ENCODE data around the gene GRID1.

The GRID1 gene

DNA sequence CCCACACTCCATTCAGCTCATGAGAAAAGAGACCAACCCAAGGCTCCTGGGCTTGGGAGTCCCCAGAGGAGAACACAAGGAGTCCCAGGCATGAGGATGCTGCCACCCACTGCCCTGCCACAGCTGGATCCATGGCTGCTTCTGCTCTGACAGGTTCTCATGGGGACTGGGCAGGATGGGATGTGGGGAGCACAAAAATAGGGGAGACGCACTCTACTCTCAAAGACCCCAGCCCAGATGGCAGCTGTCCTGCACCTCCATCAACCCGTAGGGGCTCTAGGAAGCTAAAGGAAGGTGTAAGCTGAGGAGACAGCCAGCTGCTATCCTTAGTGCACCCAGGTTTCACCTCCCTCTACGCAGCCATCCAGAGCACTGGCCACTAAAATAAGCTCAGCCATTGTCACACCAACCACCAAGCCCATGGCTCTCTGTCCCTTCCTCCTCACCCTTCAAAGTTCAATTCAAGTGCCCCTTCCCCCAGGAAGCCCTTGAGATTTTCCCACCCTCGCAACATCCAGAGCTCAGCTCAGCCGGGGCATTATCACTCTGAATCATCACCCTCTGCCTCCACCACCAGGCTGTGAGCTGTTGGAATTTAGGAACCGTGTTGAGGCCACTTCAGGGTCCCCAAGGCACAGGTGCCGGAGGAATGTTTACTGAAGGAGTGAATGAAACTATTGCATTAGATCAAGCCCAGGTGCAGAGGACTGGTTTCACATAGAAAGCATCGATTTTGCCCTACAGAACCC is 142.1 kb downstream of the GRID1 start:
- no peak for DNase-seq

DNA sequence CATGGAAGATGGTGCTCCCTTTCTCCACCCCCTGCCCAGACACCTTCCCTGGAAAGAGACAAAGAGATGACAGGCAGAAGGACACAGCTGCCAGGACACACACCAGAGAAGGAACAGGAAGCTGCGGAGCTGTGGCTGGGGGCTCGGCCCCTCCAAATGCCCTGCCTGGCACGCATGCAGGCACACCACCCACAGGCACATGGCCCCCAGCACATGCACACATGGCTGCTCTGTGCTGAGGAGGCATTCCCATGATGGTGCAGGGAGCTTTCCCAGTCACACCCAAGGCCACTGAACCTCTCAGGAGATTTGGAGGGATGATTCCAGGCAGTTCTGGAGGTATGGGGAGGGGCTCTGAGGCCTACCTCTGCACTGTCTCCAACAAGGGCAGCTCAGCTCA is 143.3 kb downstream of the GRID1 start:
- DNase-seq = no peak

DNA sequence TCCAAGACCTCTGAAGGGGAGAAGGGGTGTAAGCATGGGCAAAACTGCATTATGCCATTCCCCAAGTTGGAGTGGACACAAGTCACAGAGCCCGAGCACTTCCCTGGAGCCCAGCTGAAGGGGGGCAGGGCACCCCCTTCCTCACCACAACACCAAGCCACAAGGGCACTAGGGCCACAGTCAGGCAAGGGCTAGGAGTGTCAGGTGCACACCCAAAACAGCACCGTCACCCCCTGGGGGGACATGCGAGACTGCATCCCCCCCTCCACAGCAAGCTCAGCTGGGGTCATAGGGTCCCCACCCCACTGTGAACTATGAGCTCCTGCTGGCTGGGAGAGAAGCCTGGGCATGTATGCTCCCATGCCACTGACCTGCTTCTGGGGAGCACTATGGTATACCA is 143.9 kb downstream of the GRID1 start:
- DNase-seq = no peak

DNA sequence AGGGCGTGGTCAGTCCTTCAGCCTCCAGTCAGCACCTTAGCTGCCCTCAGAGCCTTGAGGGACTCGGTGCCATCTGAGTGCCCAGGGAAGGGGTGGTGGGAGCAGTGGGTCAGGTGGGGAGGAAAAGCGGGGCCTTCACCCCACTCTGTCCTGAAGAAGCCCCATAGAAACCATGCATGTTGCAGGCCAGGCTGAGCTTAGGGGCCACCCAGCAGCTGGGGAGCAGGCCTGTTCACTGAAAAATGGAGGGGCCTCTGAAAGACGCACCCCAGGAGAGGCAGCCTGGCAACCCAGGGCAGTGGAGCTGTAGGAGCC is 144.3 kb downstream of the GRID1 start:
- DNase-seq = no peak

DNA sequence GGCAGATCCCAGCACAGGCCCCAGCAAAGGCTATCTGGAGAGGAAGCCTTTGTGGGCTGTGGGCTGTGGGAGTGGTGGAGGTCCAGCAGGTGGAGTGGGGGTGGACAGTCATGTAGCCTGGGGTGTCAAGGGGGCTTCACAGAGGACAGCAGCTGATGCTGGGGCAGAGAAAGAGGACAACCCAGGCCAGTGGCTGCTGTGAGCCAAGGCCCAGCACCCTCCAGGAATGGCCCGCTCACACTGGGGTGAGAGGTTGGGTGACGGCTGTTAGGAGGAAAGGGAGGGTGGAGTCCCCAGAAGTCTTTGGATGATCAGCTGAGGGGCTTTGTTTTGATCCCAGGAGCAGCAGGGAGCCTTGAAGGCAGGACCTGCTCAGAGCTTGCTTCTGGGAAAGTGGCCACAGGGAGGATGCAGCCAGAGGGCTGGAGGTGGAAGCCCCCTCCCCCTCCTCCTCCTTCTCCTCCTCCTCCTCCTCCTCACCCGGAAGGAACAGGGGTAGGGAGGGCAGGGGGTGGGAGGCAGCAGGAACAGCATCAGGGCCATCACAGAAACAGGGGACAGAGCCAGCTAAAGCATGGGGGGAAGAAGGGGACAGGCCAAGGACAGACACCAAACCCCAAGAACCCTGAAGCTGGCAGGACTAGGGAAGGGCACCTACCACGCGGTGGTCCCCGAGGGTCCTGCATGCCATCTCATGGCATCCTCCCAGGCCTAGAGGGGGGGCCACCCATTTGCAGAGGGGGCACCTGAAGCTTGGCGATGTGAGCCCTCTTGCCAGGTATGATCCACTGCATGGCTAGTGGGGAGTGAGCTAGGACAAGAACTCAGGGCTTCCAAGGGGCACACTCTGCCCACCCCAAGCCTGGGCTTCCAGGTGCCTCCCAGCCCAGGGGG is 144.9 kb downstream of the GRID1 start:
- DNase-seq = no peak

DNA sequence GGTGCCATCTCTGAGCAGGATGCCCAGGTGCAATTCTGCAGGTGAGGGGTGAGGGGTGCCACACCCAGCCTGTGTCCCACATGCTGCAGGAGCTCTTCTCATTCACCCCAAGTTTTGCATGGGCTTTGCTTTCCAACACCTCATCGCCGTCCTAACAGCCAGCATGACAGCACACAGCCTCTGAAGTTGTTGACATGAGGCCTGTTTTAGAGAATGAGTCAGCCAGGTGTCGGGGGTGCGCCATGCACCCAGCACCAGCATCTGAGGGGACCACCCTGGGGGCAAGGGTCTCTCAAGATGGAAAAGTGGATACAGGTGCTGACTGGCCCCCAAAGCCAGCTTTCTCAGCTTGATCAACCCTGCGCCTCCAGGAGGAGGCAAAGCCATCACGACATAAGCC is 146.0 kb downstream of the GRID1 start:
- DNase-seq = no peak

DNA sequence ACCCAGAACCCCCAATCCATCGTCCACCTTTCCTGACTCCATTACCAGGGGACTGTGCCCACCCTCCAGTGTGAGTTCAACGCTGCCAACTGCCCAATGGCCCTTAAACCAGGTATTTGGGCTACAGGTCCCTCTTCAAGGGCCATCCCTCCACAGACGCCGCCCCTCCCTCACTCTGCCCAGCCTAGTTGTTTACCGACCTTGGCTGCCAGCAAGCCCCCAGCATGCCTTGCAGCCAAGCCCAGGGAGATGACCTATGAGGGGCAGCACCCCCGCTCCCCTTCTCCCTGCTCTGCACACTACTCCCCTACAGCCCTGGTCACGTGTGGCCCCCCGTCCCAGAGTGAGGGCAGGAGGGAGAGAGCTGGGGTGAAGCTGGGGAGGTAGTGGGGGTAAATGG is 147.3 kb downstream of the GRID1 start:
- no peak for DNase-seq

DNA sequence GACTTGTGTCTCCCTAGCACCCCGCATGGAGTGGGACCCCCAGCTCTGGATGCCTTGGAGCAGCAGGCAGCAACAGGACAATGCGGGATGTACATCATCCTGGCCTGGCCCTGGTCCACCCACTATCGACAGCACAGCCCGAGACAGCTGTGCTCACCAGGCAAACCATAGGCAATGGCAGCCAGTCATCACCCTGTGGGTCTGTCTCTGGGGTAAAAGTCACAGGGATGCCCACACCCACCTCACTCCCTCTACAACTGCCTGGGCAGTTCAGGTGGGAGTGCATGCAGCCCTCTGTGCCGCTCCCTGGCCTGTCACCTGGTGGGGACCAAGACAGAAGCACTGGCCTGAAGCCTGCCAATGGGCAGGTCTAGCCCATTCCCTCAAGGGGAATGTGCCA is 147.8 kb downstream of the GRID1 start:
- no peak for DNase-seq

DNA sequence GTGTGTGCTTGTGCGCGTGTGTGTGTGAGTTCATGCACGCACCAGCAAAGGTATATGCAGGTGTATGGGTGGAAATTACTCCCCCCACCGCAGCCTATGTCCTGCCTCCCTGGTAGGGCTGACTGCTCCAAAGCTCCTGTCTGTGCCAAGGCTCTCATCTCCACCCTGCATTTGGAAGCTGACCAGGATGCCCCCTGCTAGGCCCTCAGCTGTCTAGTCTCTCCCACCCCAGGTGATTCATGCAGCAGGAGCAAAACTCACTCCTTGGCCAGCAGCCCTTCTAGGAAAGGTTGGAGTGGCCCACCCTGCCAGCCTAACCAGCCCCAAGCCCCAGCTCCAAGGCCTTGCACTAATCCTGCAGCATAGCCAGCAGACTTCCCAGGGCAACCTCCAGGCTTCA is 148.4 kb downstream of the GRID1 start:
- no peak for DNase-seq

DNA sequence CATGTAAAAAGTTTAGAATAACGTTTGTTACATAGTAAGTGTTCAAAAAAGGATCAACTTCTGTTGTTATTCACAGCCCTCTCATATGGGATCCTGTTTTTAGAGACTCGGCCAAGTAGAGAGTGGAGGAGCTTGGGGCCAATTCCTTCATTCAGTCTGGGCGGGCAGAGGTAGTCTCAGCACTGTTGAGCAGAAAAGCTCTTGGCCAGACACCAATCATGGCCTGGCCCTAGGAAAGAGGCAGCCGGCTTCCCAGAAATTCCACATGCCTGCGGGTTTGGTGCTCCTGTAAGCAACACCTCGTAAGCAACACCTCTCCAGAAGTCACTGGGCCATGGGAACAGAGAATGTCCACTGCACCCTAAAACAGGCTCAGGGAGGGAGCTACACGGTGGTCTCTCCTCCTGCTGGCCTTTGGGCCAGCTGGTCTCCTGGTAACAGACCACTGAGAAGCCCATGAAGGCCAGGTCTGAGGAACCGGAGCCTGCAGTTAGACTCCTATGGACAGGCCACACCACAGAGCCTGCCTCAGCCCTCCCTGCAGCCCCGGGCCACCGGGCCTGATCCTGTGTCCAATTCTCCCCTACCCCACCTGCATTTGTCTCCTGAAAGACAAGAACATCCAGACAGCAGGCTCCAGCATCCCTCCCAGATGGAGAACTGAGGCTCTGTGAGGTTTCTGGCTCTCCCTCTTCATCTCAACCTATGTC is 149.1 kb downstream of the GRID1 start:
- no peak for DNase-seq

DNA sequence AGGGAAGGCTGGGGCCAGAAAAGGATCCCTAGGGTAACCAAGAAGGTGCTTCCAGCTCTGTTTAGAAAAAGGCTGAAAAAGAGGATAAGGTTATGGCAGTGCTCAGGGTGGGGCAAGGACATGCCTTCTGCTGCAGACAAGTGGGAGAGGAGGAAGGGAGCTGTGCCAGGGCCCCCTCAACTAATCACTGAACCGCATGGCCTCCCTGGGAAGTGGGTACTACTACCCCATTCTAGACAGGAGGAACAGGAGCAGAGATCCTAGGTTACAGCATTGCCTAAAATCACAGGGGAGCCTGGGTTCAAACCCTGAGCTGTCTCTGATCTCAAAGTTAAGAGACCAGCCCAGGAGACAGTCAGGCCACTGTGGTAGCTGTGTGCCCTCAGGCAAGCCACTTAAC is 149.7 kb downstream of the GRID1 start:
- no peak for DNase-seq

DNA sequence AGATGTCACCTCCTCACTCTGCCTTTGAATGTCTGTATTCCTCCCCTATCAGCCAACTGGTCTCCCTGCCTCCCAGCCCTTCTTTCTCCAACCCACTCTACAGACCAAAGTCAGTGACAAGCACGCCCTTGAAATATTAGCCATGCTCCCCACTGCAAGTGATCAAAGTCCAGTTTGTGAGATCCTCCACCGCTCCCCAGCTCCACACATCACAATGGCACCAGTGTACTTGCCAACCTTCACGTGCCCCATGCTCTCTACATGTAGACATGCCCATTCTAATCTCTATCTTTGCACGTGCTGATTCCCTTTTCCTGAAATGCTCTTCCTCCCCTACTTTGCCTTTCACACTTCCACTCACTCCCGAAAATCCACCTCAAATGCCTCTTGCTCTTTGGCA is 150.9 kb downstream of the GRID1 start:
- DNase-seq = no peak

DNA sequence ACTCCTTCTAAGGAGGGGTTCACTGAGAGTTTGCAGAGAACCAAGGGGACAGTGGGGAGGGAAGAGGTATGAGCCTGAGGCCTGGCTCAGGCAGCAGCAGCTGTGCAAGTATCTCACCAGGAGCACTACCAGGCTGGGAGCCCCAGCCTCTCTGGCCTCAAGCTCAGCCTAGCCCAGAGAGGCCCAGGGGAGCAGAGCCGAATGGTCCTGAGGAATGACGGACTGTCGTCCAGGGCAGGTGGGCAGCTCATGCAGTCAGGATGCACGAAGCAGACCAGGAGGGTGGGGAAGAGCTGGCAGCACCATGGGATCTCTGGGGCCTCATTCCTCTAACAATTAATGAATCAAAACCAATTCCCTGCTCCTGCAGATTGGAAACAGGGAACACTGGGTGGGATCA is 151.5 kb downstream of the GRID1 start:
- DNase-seq = no peak

DNA sequence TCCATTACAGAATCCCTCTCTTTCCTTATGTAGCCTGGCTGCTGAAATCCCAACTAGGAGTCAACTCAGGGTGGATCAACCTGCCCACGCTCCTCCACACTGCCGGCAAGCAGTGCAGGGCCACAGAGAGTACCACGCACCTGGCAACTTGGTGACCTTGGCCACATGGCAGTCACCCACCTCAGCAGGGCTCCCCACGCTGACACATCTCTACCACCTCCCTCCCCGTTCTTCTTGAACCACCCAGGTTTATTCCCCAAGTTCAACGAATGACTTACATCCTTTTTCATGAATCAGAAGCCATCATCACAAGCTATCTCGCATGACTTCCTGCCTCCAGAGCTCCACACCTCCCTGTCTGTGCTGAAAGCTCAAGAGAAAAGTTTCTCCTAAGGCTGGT is 153.4 kb downstream of the GRID1 start:
- no peak for DNase-seq

DNA sequence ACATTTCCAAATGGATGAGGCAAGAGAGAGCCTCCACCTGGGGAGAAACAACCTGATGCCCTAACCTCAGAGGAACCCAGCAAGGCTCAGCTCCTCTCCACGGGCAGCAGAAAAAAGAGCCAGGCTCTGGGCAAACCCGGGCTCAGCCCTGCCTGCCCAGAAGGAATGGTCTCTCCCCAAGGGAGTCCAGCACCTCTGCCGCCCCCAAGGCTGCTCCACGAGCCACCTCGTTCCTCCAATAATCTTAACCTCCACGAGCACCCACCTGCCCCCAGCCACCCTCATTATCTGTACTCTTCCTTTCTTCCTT is 154.2 kb downstream of the GRID1 start:
- no peak for DNase-seq

DNA sequence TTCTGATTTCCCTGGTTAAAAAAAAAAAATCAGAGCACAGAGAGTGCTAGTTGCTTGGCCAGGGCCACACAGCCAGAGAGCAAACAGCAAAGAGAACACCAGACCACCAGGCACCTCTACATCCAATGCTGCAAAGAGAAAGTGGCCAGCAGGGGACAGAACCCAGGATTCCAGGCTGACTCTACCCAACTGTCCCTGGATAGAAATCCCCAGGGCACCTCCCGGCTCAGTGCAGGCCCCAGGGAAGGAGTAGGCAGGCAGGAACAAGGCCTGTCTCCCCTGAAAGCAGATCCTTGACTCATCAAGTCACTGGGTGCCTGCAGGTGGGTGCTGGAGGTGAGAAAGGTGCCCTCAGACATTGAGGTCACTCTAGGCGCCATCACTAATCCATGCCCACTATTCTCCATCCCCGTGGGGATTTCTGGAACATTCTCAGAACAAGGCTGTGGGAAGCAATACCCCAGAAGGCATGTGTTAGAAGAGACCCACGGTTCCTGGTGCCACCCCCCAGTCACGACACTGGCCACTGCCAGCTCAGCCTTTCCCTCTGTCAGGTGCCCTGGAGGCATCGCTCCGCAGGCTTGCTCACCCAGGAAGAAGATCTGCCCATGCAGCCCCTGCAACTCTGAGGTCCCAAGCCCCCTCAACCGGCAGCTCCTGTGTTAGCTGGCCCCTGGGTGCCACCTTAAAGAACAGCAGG is 154.8 kb downstream of the GRID1 start:
- DNase-seq = no peak

DNA sequence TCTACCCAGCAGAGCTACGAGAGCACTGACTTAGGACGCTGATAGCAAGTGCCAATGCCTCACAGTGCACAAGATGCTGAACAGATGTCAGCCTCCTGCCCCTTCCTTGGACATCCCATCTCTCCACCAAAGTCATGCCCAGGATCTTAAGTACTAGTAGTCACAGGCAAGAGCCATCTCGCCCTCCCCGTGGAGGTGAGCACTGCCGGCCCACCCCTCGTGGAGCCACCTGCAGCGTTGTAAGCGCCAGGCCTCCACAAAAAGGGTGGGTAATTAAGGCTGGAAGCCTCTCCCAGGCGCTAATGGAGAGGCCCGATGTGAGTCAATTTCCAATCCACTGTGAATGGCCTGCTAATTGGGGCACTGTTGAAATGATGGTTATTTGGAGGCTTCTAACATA is 156.2 kb downstream of the GRID1 start:
- DNase-seq = no peak

DNA sequence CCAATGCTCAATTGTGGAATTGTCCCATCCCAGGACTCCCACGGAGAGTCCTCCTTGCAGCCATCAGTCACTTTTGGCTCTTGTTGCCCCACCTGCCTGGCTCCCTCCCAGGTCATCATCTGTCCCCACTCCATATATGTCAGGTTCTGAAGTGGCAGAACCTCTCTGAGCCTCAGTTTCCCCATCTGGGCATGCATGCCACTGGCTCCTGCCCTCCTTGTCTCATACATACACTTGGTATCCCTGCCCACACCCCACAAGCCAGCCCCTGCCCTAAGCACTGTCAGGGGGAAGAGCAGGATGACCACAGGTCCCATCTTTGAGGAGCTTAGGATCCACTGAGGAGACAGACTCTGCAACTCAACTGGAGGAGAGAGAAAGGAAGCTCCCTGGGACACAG is 156.9 kb downstream of the GRID1 start:
- DNase-seq = no peak

DNA sequence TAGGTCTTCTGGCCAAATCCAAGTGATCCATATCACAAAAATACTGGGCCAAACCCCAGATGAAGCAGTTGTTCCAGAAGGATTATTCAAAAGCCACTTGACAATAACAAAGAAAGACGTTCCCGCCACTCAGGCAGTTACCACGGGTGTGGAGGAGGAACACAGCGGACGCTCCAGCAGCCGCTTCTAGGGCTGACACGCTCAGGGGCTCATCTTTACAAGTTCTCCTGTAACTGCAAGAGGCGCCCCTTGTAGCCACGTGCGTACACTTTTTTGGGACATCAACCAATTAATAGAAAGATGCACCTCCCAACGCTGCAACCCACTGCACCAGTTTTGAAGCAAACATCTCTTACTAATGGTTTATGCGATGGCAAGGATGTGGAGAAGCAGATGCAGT is 159.4 kb downstream of the GRID1 start:
- no peak for DNase-seq

DNA sequence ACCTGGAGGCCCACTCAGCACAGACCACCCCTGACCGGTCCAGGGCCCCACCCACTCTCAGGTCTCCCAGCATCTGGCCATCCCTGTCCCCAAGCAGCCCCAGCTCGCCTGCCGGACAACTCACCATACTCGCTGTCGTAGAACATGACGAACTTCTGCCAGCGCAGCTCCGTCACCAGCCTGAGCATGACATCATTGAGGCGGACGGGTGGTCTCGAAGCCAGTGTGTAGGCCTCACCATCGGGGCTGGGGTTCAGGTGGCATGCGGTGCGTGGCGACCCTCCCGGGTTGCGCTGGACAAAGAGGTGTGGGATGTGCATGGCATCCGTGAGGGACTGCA is 160.4 kb downstream of the GRID1 start:
- DNase-seq = no peak

DNA sequence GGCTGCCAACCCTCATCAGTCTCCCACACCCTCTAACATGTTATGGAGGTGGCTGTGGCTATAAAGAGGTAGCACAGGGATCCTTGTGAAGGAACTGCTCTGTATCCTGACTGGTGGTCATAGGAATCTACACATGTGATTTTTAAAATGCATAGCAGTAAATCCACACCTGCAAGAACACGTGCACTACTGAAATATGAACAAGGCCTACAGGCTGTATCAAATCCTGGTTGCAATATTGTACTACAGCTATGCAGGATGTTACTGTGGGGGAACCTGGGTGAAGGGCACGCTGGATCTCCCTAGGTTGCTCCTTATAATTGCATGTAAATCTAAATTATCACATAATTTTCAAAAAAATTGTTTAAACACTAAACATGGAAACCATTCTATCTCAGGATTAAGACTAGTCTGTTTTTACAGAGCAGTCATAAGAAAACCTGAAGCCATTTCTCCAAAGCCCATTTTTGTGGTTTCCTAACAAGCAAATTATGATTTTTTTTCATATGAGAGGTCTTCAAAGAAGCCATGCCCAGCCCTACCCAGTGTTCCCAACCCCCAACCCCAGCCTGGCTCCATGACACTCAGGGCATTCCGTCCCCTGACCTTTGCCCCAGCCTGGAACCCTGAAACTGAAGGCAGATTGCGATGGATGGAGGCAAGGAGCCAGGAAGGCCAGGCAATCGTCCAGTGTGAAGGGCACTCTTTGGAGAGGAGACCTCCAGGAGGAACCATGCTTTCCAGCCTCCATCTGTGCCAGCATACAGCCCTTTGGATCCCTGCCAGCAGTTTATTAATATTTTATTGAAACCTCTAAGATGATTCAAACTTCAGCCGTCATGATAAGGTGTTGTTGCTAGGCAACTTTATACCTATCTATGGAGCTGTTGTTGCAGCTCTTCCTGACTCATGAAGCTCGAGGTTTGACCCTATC is 161.0 kb downstream of the GRID1 start:
- DNase-seq = no peak

Measured in activated T-cell treated with anti-CD3 and anti-CD28 coated beads, Interleukin-2, amount 50 U/mL, for 1 hour (primary cell).